ENCODE measurements around the gene ZBTB18.

Gene ZBTB18

DNA sequence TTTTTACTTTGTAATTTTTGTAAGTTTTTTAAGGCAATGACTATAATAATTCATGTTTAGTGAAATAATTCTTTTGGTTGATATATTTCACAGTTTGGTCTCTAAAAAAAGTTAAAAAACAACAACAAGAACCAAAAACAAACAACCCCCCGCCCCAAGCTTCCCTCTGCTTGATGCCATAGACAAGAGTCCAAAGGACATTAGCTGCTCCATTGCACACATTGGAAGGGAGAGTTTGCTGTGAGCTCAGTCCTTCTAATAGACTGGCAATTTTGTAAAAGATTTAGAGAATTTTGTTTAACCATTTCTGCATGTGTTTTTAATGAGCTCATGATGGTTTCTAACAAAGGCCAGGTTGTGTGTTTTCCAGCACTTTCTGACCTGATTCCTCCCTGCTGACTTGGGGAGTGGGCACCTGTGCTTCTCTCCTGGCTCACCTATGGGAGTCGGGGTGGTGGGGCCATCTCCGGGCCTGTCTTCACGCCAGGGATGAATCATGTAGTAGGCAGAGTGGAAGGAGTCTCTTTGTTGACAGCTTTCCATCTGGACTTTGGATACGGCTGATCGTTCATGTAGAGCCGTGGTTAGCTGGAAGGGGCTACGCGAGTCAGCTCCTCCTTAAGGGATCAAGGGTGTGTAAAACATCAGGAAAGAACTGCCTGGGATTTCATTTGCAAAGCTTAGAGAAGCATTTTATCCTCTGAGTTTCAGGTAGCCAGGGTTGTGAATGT, 14.1 kb downstream of the ZBTB18 start:
- TF ChIP-seq, protein P1, sequence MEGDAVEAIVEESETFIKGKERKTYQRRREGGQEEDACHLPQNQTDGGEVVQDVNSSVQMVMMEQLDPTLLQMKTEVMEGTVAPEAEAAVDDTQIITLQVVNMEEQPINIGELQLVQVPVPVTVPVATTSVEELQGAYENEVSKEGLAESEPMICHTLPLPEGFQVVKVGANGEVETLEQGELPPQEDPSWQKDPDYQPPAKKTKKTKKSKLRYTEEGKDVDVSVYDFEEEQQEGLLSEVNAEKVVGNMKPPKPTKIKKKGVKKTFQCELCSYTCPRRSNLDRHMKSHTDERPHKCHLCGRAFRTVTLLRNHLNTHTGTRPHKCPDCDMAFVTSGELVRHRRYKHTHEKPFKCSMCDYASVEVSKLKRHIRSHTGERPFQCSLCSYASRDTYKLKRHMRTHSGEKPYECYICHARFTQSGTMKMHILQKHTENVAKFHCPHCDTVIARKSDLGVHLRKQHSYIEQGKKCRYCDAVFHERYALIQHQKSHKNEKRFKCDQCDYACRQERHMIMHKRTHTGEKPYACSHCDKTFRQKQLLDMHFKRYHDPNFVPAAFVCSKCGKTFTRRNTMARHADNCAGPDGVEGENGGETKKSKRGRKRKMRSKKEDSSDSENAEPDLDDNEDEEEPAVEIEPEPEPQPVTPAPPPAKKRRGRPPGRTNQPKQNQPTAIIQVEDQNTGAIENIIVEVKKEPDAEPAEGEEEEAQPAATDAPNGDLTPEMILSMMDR (IDR thresholded peaks at IDR 0.05; ENCODE audit: extremely low read depth, insufficient read depth, missing control alignments): no peak
- no peak for DNase-seq (ENCODE audit: low spot score)
- in situ Hi-C loops (cut with MboI; ENCODE audit: low pct_unique_long_range_greater_than_20kb, low sequenced_read_pairs, unreplicated experiment): no loop called here

DNA sequence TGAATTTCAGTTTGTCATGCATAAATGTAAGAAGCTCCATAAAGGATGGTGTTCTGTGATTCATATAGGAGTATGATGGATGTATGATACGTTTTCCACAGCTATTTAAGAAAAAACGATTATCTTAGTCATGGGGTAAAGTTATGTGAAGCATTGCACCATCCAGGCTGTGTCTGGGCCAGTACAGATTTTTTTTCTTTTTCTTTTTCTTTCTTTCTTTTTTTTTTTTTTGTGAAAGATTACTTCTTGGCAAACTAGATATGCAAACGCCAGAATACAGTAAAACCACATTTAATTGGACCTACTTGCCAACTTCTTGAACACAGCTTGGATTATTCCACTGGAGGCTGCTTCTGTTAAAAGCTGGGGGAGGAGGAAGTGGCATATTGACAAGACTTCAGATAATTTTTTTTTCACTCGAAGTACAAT, 14.9 kb downstream of the ZBTB18 start:
- in situ Hi-C loops (cut with MboI; ENCODE audit: low pct_unique_long_range_greater_than_20kb, low sequenced_read_pairs, unreplicated experiment): no loop called here
- TF ChIP-seq, protein P1 (IDR thresholded peaks at IDR 0.05; ENCODE audit: extremely low read depth, insufficient read depth, missing control alignments): no peak
- no peak for DNase-seq (ENCODE audit: low spot score)

DNA sequence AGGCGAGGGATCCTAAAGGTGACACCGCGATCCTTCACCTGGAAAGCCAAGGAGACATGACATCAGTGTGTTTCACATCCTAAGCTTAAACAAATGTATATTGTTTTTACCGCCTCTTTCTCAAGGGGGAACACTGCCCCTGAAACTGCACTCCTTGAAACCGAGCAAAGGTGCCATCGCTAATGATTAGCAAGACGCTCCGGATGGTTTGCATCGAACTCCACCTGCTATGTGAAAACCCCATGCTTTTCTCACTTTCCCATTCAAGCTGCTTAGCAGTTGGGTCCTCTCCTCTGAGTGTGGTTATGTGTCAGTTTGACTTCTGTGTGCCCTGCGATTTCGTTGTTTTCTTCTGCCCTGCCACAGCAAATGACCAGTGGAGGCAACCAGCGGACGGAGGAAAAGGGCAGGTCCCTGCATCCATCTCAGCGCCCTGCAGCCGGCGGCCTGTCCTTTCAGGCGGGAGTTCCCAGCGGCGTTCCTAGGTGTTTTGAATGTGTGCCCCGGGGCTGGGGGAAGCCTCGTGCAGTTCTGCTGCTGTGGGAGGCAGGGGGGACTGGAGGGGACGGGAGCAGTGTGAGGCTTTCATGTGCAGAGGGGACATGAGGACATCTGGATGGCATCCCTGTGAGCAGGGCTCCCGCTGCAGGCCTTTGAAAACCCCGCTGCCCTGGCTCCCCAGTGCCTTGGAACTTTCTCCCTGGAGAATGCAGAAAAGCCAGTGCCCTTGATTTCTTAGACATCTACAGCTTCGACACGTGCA, 16.1 kb downstream of the ZBTB18 start:
- TF ChIP-seq, protein P1 (IDR thresholded peaks at IDR 0.05; ENCODE audit: extremely low read depth, insufficient read depth, missing control alignments): no peak
- in situ Hi-C loops (cut with MboI; ENCODE audit: low pct_unique_long_range_greater_than_20kb, low sequenced_read_pairs, unreplicated experiment): no loop called here
- DNase-seq (ENCODE audit: low spot score): no peak

DNA sequence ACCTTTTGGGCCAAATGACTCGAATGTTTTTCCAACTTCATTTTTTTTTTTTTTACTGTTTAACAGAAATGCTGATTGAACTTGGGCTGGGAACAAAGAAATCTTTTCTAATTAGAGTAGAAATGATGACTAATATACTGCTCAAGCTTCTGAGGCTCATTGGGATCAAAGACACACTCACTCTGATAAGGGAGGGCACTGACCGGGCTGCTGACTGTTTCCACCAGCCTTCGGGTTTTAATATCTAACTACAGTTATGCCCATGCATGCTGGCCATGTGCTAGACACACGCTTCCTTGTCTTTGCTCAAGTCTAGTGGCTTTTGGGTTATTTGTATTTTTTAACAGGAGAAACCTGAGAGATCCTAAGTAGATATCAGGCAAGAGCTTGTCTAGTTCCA, 16.8 kb downstream of the ZBTB18 start:
- TF ChIP-seq, protein P1 (IDR thresholded peaks at IDR 0.05; ENCODE audit: extremely low read depth, insufficient read depth, missing control alignments): no peak
- DNase-seq (ENCODE audit: low spot score): no peak
- in situ Hi-C loops (cut with MboI; ENCODE audit: low pct_unique_long_range_greater_than_20kb, low sequenced_read_pairs, unreplicated experiment): no loop called here

DNA sequence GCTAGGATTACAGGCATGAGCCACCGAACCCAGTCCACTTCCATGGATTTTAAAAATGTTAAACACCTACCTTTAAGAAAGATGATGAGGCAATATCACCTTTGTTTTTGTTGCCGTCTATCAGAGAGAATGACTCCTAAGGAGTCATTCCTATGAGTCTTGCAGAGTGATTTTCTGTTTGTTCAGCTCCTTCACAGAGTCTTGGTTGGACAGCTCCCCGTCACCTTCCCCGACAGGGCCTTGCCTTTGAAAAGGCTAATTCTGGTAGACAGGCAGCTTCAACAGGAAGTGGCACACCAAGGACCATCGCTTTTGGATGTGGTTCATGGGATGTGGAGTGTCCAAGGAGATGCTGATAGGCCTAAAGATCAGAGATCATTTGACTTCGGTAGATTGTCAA, 17.5 kb downstream of the ZBTB18 start:
- in situ Hi-C loops (cut with MboI; ENCODE audit: low pct_unique_long_range_greater_than_20kb, low sequenced_read_pairs, unreplicated experiment): no loop called here
- DNase-seq (ENCODE audit: low spot score): no peak
- TF ChIP-seq, protein P1 (IDR thresholded peaks at IDR 0.05; ENCODE audit: extremely low read depth, insufficient read depth, missing control alignments): no peak

DNA sequence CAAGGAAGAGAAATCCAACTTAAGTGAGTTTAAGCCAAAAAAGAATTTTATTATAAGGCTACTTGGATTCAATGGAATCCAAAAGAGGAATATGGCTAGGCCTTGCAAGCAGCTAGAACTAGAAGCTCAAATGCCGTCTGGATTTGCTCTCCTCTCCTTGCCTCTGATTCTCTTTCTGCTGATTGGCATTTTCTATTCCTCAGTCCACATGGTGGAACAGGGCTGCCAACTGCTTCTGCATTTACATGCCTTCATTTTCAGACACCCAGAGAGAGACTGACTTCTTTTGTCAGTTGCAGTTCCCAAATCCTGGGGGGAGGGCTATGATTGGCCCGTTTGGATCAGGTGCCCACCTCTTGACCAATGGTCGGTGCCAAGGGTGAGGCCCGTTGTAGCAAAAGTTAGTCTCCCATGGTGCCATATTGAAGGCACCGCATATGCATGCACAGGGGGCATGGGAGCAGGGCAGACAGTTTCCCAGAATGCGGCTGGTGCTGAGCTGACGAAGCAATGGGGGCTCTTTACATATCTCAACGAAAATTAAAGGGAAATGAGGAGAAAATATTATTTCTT, 18.3 kb downstream of the ZBTB18 start:
- in situ Hi-C loops (cut with MboI; ENCODE audit: low pct_unique_long_range_greater_than_20kb, low sequenced_read_pairs, unreplicated experiment): no loop called here
- DNase-seq (ENCODE audit: low spot score): no peak
- TF ChIP-seq, protein P1 (IDR thresholded peaks at IDR 0.05; ENCODE audit: extremely low read depth, insufficient read depth, missing control alignments): no peak
